ENCODE measurements around the gene DGCR8. TPM values are rescaled to one million over a fixed set of nuclear protein-coding genes. Genes with fewer than 3 reads are reported as not detected.

Gene DGCR8
- polyA plus RNA-seq, 1 experiment = 22.0 TPM

GRCh38 chr22:20087319-20088262, 7.5 kb downstream of the DGCR8 start:
- no peaks in the 10 kb centered on the region for H3K27me3 ChIP-seq (ENCODE audit: control insufficient read depth, insufficient read depth, low read length)
- DNase-seq (ENCODE audit: low read depth, low spot score) = no peak
- TF ChIP-seq CTCF (IDR thresholded peaks at IDR 0.05; ENCODE audit: low read depth, low read length) = no peak
- H3K9me3 ChIP-seq (ENCODE audit: control insufficient read depth, insufficient read depth, low read length) = no peaks in the 10 kb centered on the region
- ChIA-PET POLR2A (no interaction called here), CTCF (no interaction called here)
- H3K27ac ChIP-seq (ENCODE audit: low read depth, low read length) = no peak overlapping the region
- H3K4me3 ChIP-seq (ENCODE audit: low read depth, low read length) = no peak overlapping the region

GRCh38 chr22:20088263-20088648, 8.2 kb downstream of the DGCR8 start:
- CTCF ChIA-PET = no interaction called here
- no peak for DNase-seq (ENCODE audit: low read depth, low spot score)

GRCh38 chr22:20089226-20089976, 9.4 kb downstream of the DGCR8 start:
- H3K9me3 ChIP-seq (ENCODE audit: control insufficient read depth, insufficient read depth, low read length) = no peaks in the 10 kb centered on the region
- no peak for DNase-seq (ENCODE audit: low read depth, low spot score)
- H3K4me3 ChIP-seq (ENCODE audit: low read depth, low read length) = no peak overlapping the region
- no peaks in the 10 kb centered on the region for H3K27me3 ChIP-seq (ENCODE audit: control insufficient read depth, insufficient read depth, low read length)
- TF ChIP-seq CTCF (IDR thresholded peaks at IDR 0.05; ENCODE audit: low read depth, low read length) = no peak
- H3K27ac ChIP-seq (ENCODE audit: low read depth, low read length) = no peak overlapping the region
- ChIA-PET CTCF (no interaction called here), POLR2A (interaction anchor here (1.3 kb wide), 1 partner anchor 8 kb away, joined by 3 read pairs; no protein-coding TSS in a partner anchor)

More at GRCh38 chr22:20088263-20088648, 8.2 kb downstream of the DGCR8 start:
- Histone ChIP-seq H3K9me3 (ENCODE audit: control insufficient read depth, insufficient read depth, low read length) (no peaks in the 10 kb centered on the region), H3K4me3 (ENCODE audit: low read depth, low read length) (no peak overlapping the region), H3K27ac (ENCODE audit: low read depth, low read length) (no peak overlapping the region), H3K27me3 (ENCODE audit: control insufficient read depth, insufficient read depth, low read length) (no peaks in the 10 kb centered on the region)
- no peak for TF ChIP-seq CTCF (IDR thresholded peaks at IDR 0.05; ENCODE audit: low read depth, low read length)
- POLR2A ChIA-PET = no interaction called here

GRCh38 chr22:20089977-20090729, 10.1 kb downstream of the DGCR8 start:
- no peak overlapping the region for H3K4me3 ChIP-seq (ENCODE audit: low read depth, low read length)
- H3K9me3 ChIP-seq (ENCODE audit: control insufficient read depth, insufficient read depth, low read length) = no peaks in the 10 kb centered on the region
- peak overlapping the region; percentile 57 for H3K27ac ChIP-seq (ENCODE audit: low read depth, low read length)
- POLR2A ChIA-PET = interaction anchor here (0.6 to 1.3 kb wide), 3 partner anchors 9 to 32 kb away, joined by 3 to 5 read pairs (median 5); no protein-coding TSS in a partner anchor
- no peak for TF ChIP-seq CTCF (IDR thresholded peaks at IDR 0.05; ENCODE audit: low read depth, low read length)
- CTCF ChIA-PET = interaction anchor here (1.2 kb wide), 1 partner anchor 21 kb away, joined by 3 read pairs; no protein-coding TSS in a partner anchor
- H3K27me3 ChIP-seq (ENCODE audit: control insufficient read depth, insufficient read depth, low read length) = no peaks in the 10 kb centered on the region
- DNase-seq (ENCODE audit: low read depth, low spot score) = no peak

Data from AG04450 (cell line).